H1 (cell line): ENCODE measurements around the gene GEMIN7. TPM values are rescaled to one million over a fixed set of nuclear protein-coding genes. Genes with fewer than 3 reads are reported as not detected.

Experiments used
- CHD2 ChIP-seq: IDR thresholded peaks from 2 replicates; pipeline ENCODE4 v1.6.1; 2012; ENCODE audit warnings: low read length, improper control_type of control experiment
- CTCF ChIP-seq, 3 experiments: IDR thresholded peaks; 1 replicate in 2 of 3; 2 replicates in 1 of 3; pipeline versions ENCODE4 v1.5.1 to v1.6.1; 2011; ENCODE audit warnings: low read length in 3 of 3, mild to moderate bottlenecking in 3 of 3, inconsistent platforms in 2 of 3, low read depth in 1 of 3, moderate library complexity in 1 of 3; ENCODE audit not compliant: insufficient read depth in 1 of 3; ENCODE audit errors: control extremely low read depth in 1 of 3
- POLR2A ChIP-seq, 2 experiments: IDR thresholded peaks; 1 replicate in 1 of 2; 2 replicates in 1 of 2; pipeline ENCODE4 v1.6.1; 2011; ENCODE audit warnings: low read depth in 2 of 2, low read length in 2 of 2, mild to moderate bottlenecking in 2 of 2; ENCODE audit errors: control extremely low read depth in 1 of 2
- RBBP5 ChIP-seq: IDR thresholded peaks from 2 replicates; pipeline ENCODE4 v1.7.1; 2012; ENCODE audit warnings: low read depth, mild to moderate bottlenecking, inconsistent platforms, low read length, moderate library complexity, borderline replicate concordance
- polyA plus RNA-seq, 7 experiments: library from polyadenylated mRNA; depleted of rRNA in 3 of 7; stranded (reverse) in 5 of 7; unstranded in 2 of 7; fragments of >200 nt in 5 of 7; fragments of 200-250 nt in 2 of 7; gene quantifications; 1 replicate in 5 of 7; 2 replicates in 1 of 7; 4 replicates in 1 of 7; pipeline versions ENCODE4 v1.2.1 to v1.2.3, GENCODE V29; 2011 to 2013; ENCODE audit warnings: missing spikeins in 2 of 7, mixed read lengths in 2 of 7
- total RNA-seq: library from RNA; stranded (reverse); fragmentation: NEBNext Ultra II Directional; extraction: Animal tissue kit (Norgen Biotek cat#: 25700); gene quantifications from 2 replicates; pipeline ENCODE4 v1.2.1, GENCODE V29; 2021
- TF ChIP-seq, protein P1 (sequence below): IDR thresholded peaks from 2 replicates; pipeline ENCODE4 v1.6.1; 2011; ENCODE audit warnings: low read depth, mild to moderate bottlenecking, low read length; ENCODE audit not compliant: insufficient read depth

The GEMIN7 gene
- total and polyA plus RNA-seq, 2 of the 8 experiments (the other 6 are each of a cell fraction or from before 2014, with no cell fraction given) = 48.0 to 91.6 TPM

DNA sequence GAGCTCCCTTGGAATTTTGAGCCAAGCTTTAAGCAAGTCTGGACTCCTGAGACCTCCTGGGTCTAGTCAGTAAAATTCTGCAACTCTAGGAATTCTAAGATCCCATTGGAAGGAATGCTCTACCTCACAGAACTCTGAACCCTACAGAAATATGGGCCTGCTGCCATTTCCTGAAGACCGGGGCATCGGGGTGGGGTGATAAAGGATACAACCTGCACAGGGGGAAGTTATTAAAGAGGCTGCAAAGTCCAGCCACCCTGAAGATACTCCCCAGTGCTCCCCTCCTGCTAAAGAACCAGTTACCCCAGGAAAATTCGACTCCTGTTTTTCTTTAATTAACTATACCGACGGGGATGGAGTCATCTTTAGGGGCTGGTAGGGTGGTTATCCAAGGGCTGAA, 11.5 kb downstream of the GEMIN7 start (continued):
- TF ChIP-seq, protein P1, sequence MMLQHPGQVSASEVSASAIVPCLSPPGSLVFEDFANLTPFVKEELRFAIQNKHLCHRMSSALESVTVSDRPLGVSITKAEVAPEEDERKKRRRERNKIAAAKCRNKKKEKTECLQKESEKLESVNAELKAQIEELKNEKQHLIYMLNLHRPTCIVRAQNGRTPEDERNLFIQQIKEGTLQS = no peak
- TF ChIP-seq CTCF (IDR thresholded peaks at IDR 0.05; ENCODE audit: control extremely low read depth in 1 of 3, insufficient read depth in 1 of 3, low read depth in 1 of 3, low read length in 3 of 3) = no peak
- no peak for TF ChIP-seq CHD2
- TF ChIP-seq POLR2A (IDR thresholded peaks at IDR 0.05; ENCODE audit: control extremely low read depth in 1 of 2, low read depth in 2 of 2, low read length in 2 of 2) = no peak
- TF ChIP-seq RBBP5 = no peak
